ENCODE results near the gene PIRT.

- TF ChIP-seq, protein P1, sequence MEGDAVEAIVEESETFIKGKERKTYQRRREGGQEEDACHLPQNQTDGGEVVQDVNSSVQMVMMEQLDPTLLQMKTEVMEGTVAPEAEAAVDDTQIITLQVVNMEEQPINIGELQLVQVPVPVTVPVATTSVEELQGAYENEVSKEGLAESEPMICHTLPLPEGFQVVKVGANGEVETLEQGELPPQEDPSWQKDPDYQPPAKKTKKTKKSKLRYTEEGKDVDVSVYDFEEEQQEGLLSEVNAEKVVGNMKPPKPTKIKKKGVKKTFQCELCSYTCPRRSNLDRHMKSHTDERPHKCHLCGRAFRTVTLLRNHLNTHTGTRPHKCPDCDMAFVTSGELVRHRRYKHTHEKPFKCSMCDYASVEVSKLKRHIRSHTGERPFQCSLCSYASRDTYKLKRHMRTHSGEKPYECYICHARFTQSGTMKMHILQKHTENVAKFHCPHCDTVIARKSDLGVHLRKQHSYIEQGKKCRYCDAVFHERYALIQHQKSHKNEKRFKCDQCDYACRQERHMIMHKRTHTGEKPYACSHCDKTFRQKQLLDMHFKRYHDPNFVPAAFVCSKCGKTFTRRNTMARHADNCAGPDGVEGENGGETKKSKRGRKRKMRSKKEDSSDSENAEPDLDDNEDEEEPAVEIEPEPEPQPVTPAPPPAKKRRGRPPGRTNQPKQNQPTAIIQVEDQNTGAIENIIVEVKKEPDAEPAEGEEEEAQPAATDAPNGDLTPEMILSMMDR (conservative IDR thresholded peaks at IDR 0.05 in 1 of 2, IDR thresholded peaks at IDR 0.05 in 1 of 2; ENCODE audit: low read depth in 1 of 2, low read length in 2 of 2), result no peak
- TF ChIP-seq EZH2 (IDR thresholded peaks at IDR 0.05; ENCODE audit: low read length, missing control alignments), result no peak
Measured at GRCh38 chr17:10787306-10788045, 50.4 kb downstream of the PIRT start.

Data from fibroblast of lung (primary cell).